Cardiac muscle cell (in vitro differentiated cells and primary cell): ENCODE data around the gene IKZF2. TPM values are rescaled to one million over a fixed set of nuclear protein-coding genes. Genes with fewer than 3 reads are reported as not detected.

Experiments used
- DNase-seq, 2 donors: peaks; one replicate each; pipeline versions ENCODE4 v3.0.0 to v3.0.0-alpha.2; 2010 to 2017; ENCODE audit warnings: low read depth in 1 of 2, low spot score in 1 of 2
- H3K27ac ChIP-seq: fragments of 200-600 bp; sonication (generic); 2 replicates; pipeline ENCODE4 v1.5.1; 2016
- H3K27me3 ChIP-seq: fragments of 200-600 bp; sonication (generic); 2 replicates; pipeline ENCODE4 v1.6.0; 2016; ENCODE audit warnings: control low read depth
- H3K36me3 ChIP-seq: fragments of 200-600 bp; sonication (generic); 2 replicates; pipeline ENCODE4 v1.5.1; 2016; ENCODE audit warnings: control low read depth
- H3K4me1 ChIP-seq: fragments of 200-600 bp; sonication (generic); 2 replicates; pipeline ENCODE4 v1.8.1; 2017; ENCODE audit warnings: low read depth, mild to moderate bottlenecking, mixed run types
- H3K4me3 ChIP-seq: fragments of 200-600 bp; sonication (generic); 2 replicates; pipeline ENCODE4 v1.5.1; 2016; ENCODE audit warnings: mild to moderate bottlenecking
- H3K9me3 ChIP-seq: fragments of 200-600 bp; sonication (generic); 2 replicates; pipeline ENCODE4 v1.5.1; 2017; ENCODE audit warnings: low read depth, mild to moderate bottlenecking, control low read depth
- CTCF ChIP-seq: IDR thresholded peaks from 2 replicates; pipeline ENCODE4 v1.5.1; 2012; ENCODE audit warnings: low read depth, mild to moderate bottlenecking, low read length
- polyA plus RNA-seq: library from polyadenylated mRNA; unstranded; fragments of >200 nt; fragmentation: Nextera tagmentation; extraction: Ambion mirVana; gene quantifications from 2 replicates; pipeline ENCODE4 v1.2.1, GENCODE V29; 2016
- total RNA-seq: library from RNA; depleted of rRNA; stranded (reverse); fragments of >200 nt; gene quantifications from 2 replicates; pipeline ENCODE4 v1.2.3, GENCODE V29; 2016

The IKZF2 gene
- total and polyA plus RNA-seq, 2 experiments from 2014 or later = 3.1 to 10.8 TPM

- Histone ChIP-seq H3K9me3 (no peaks in the 10 kb centered on the region), H3K27ac (no peak overlapping the region), H3K4me1 (peaks cover 11% of the 10 kb centered on the region), H3K4me3 (no peak overlapping the region), H3K36me3 (no peaks in the 10 kb centered on the region), H3K27me3 (no peaks in the 10 kb centered on the region)
- TF ChIP-seq CTCF = no peak
- DNase-seq = no peak
Observed at GRCh38 chr2:213107728-213108127, 43.7 kb downstream of the IKZF2 start.

GRCh38 chr2:213105212-213105611 lies 46.2 kb downstream of the IKZF2 start:
- H3K27me3 ChIP-seq = no peaks in the 10 kb centered on the region
- no peak overlapping the region for H3K4me3 ChIP-seq
- DNase-seq = no peak
- no peaks in the 10 kb centered on the region for H3K36me3 ChIP-seq
- no peak for TF ChIP-seq CTCF
- peak overlapping the region; percentile 59 for H3K27ac ChIP-seq
- no peaks in the 10 kb centered on the region for H3K9me3 ChIP-seq
- H3K4me1 ChIP-seq = peaks cover 11% of the 10 kb centered on the region

- Histone ChIP-seq H3K4me1 (peaks cover 11% of the 10 kb centered on the region), H3K27me3 (no peaks in the 10 kb centered on the region), H3K36me3 (no peaks in the 10 kb centered on the region), H3K4me3 (no peak overlapping the region), H3K9me3 (no peaks in the 10 kb centered on the region), H3K27ac (peak overlapping the region; percentile 59)
- no peak for TF ChIP-seq CTCF
- DNase-seq = no peak
Observed at GRCh38 chr2:213104903-213105202, 46.6 kb downstream of the IKZF2 start.

- H3K36me3 ChIP-seq = no peaks in the 10 kb centered on the region
- peaks cover 11% of the 10 kb centered on the region for H3K4me1 ChIP-seq
- H3K4me3 ChIP-seq = peak overlapping the region; percentile 5
- peak overlapping the region; percentile 59 for H3K27ac ChIP-seq
- H3K9me3 ChIP-seq = no peaks in the 10 kb centered on the region
- peak; percentile 59 to 67 for DNase-seq
- no peaks in the 10 kb centered on the region for H3K27me3 ChIP-seq
- no peak for TF ChIP-seq CTCF
Observed at GRCh38 chr2:213104092-213104902, 47.1 kb downstream of the IKZF2 start.

- H3K9me3 ChIP-seq = no peaks in the 10 kb centered on the region
- no peak for TF ChIP-seq CTCF
- H3K27me3 ChIP-seq = no peaks in the 10 kb centered on the region
Observed at GRCh38 chr2:213101692-213102460, 49.5 kb downstream of the IKZF2 start.

More at GRCh38 chr2:213101692-213102460, 49.5 kb downstream of the IKZF2 start:
- peaks cover 17% of the 10 kb centered on the region for H3K4me1 ChIP-seq
- H3K4me3 ChIP-seq = no peak overlapping the region
- no peak overlapping the region for H3K27ac ChIP-seq
- H3K36me3 ChIP-seq = no peaks in the 10 kb centered on the region
- DNase-seq = no peak
